Liver (tissue), 9 donors: ENCODE measurements around the gene RNF152. TPM values are rescaled to one million over a fixed set of nuclear protein-coding genes. Genes with fewer than 3 reads are reported as not detected.

Source experiments
- DNase-seq: peaks from one replicate; pipeline ENCODE4 v3.0.0-alpha.2; 2017; ENCODE audit warnings: low spot score
- H3K27ac ChIP-seq, 2 donors: one replicate each; pipeline ENCODE4 v1.7.0; 2013; ENCODE audit warnings: inconsistent platforms in 2 of 2, low read length in 2 of 2, control low read depth in 1 of 2, low read depth in 1 of 2, mild to moderate bottlenecking in 1 of 2
- H3K27me3 ChIP-seq, 4 donors: one replicate each; pipeline versions ENCODE4 v1.6.1 to v1.7.0; 2013; ENCODE audit warnings: low read length in 3 of 4, inconsistent platforms in 1 of 4, mild to moderate bottlenecking in 1 of 4, moderate library complexity in 1 of 4; ENCODE audit not compliant: control insufficient read depth in 4 of 4, insufficient read depth in 4 of 4
- H3K36me3 ChIP-seq, 4 donors: one replicate each; pipeline versions ENCODE4 v1.6.1 to v1.7.0; 2013; ENCODE audit warnings: low read length in 3 of 4, mild to moderate bottlenecking in 3 of 4, low read depth in 1 of 4, moderate library complexity in 1 of 4; ENCODE audit not compliant: control insufficient read depth in 4 of 4, insufficient read depth in 3 of 4
- H3K4me1 ChIP-seq, 4 donors: one replicate each; pipeline versions ENCODE4 v1.6.1 to v1.7.0; 2013; ENCODE audit warnings: low read length in 3 of 4, mild to moderate bottlenecking in 3 of 4, moderate library complexity in 1 of 4; ENCODE audit not compliant: control insufficient read depth in 4 of 4, insufficient read depth in 4 of 4
- H3K4me3 ChIP-seq, 3 donors: one replicate each; pipeline versions ENCODE4 v1.6.1 to v1.7.0; 2013; ENCODE audit warnings: low read length in 3 of 3, control low read depth in 1 of 3, low read depth in 1 of 3, mild to moderate bottlenecking in 1 of 3
- H3K9ac ChIP-seq, 2 donors: one replicate each; pipeline ENCODE4 v1.7.0; 2013; ENCODE audit warnings: low read length in 2 of 2, mild to moderate bottlenecking in 2 of 2, moderate library complexity in 2 of 2, control low read depth in 1 of 2, low read depth in 1 of 2
- H3K9me3 ChIP-seq, 4 donors: one replicate each; pipeline versions ENCODE4 v1.6.1 to v1.7.0; 2013; ENCODE audit warnings: low read length in 3 of 4; ENCODE audit not compliant: control insufficient read depth in 4 of 4
- ATF3 ChIP-seq: IDR thresholded peaks from 2 replicates; pipeline ENCODE4 v1.6.1; 2016; ENCODE audit warnings: antibody characterized with exemption
- CTCF ChIP-seq: fragments of 150-350 bp; IDR thresholded peaks from 2 replicates; pipeline ENCODE4 v1.5.1; 2017; ENCODE audit warnings: improper control_type of control experiment, low read depth, low read length; ENCODE audit not compliant: missing input control
- EGR1 ChIP-seq, 2 donors: IDR thresholded peaks; 2 replicates each; pipeline ENCODE4 v1.6.1; 2016 to 2018; ENCODE audit warnings: antibody characterized with exemption in 2 of 2, low read depth in 2 of 2
- FOXA2 ChIP-seq: IDR thresholded peaks from 2 replicates; pipeline ENCODE4 v1.6.1; 2016; ENCODE audit warnings: antibody characterized with exemption
- GABPA ChIP-seq, 2 donors: IDR thresholded peaks in 1 of 2; conservative IDR thresholded peaks in 1 of 2; 2 replicates each; pipeline ENCODE4 v1.6.1; 2016; ENCODE audit warnings: antibody characterized with exemption in 2 of 2, mild to moderate bottlenecking in 1 of 2, moderate library complexity in 1 of 2
- HNF4A ChIP-seq, 2 donors: conservative IDR thresholded peaks; 2 replicates each; pipeline ENCODE4 v1.6.1; 2016; ENCODE audit warnings: antibody characterized with exemption in 2 of 2, mild to moderate bottlenecking in 2 of 2
- HNF4G ChIP-seq: IDR thresholded peaks from 2 replicates; pipeline ENCODE4 v1.6.1; 2016; ENCODE audit warnings: antibody characterized with exemption
- JUND ChIP-seq, 2 donors: IDR thresholded peaks; 2 replicates each; pipeline ENCODE4 v1.6.1; 2016; ENCODE audit warnings: antibody characterized with exemption in 2 of 2
- MAX ChIP-seq: IDR thresholded peaks from 2 replicates; pipeline ENCODE4 v1.6.1; 2016; ENCODE audit warnings: antibody characterized with exemption
- NR2F2 ChIP-seq: IDR thresholded peaks from 2 replicates; pipeline ENCODE4 v1.6.1; 2016; ENCODE audit warnings: antibody characterized with exemption
- RAD21 ChIP-seq, 2 donors: IDR thresholded peaks; 2 replicates each; pipeline ENCODE4 v1.6.1; 2016; ENCODE audit warnings: antibody characterized with exemption in 2 of 2, mild to moderate bottlenecking in 2 of 2
- REST ChIP-seq: IDR thresholded peaks from 2 replicates; pipeline ENCODE4 v1.6.1; 2016; ENCODE audit warnings: antibody characterized with exemption, mild to moderate bottlenecking
- TAF1 ChIP-seq: conservative IDR thresholded peaks from 2 replicates; pipeline ENCODE4 v1.6.1; 2016; ENCODE audit warnings: antibody characterized with exemption, mild to moderate bottlenecking
- YY1 ChIP-seq: IDR thresholded peaks from 2 replicates; pipeline ENCODE4 v1.6.1; 2016; ENCODE audit warnings: antibody characterized with exemption, mild to moderate bottlenecking
- ZBTB33 ChIP-seq: IDR thresholded peaks from 2 replicates; pipeline ENCODE4 v1.6.1; 2016; ENCODE audit warnings: antibody characterized with exemption
- WGBS: extraction: QIAGEN DNeasy Blood & Tissue Kit; methylation state at CpG from one replicate; pipeline ENCODE4 v1.1.7; 2013; 5-methylcytosine and 5-hydroxymethylcytosine counted together
- polyA plus RNA-seq, 2 donors: library from polyadenylated mRNA; stranded (reverse) in 1 of 2; unstranded in 1 of 2; fragments of 200-250 nt in 1 of 2; fragments of >200 nt in 1 of 2; fragmentation: Nextera tagmentation in 1 of 2; extraction: Ambion mirVana in 1 of 2; gene quantifications; one replicate each; pipeline versions ENCODE4 v1.2.1 to v1.2.3, GENCODE V29; 2013 to 2015
- total RNA-seq, 2 donors: library from RNA; depleted of rRNA; stranded (reverse); fragments of >200 nt; gene quantifications; one replicate each; pipeline ENCODE4 v1.2.3, GENCODE V29; 2014
- donor health status: healthy.
- donor health status: healthy.
- donor health status: healthy.
- donor health status: healthy.
- donor health status: healthy.

Gene RNF152
- total and polyA plus RNA-seq, 4 donors = 6.8 to 115 (median 10.6) TPM

- H3K27ac ChIP-seq = peak overlapping the region; percentile 22 to 36
- TF ChIP-seq JUND (IDR thresholded peaks at IDR 0.05) = no peak
- TF ChIP-seq RAD21 (IDR thresholded peaks at IDR 0.05) = no peak
- no peak for TF ChIP-seq HNF4G
- no peak for TF ChIP-seq MAX
- TF ChIP-seq YY1 = no peak
- TF ChIP-seq ZBTB33 = no peak
- no peak for TF ChIP-seq ATF3
- no peak for TF ChIP-seq REST
- TF ChIP-seq HNF4A (conservative IDR thresholded peaks at IDR 0.05) = no peak
- TF ChIP-seq NR2F2 = no peak
- TF ChIP-seq TAF1 = no peak
- H3K9me3 ChIP-seq = no peaks in the 10 kb centered on the region
- 97% methylated on average over 1 of the region's 1 CpG for WGBS
- no peak overlapping the region for H3K4me3 ChIP-seq
- no peaks in the 10 kb centered on the region for H3K27me3 ChIP-seq
- DNase-seq = no peak
- peaks cover 3 to 35% (median 23%) of the 10 kb centered on the region in 4 donors for H3K4me1 ChIP-seq
- no peak overlapping the region for H3K9ac ChIP-seq
- H3K36me3 ChIP-seq = peaks cover 0 to 8% (median under 1%) of the 10 kb centered on the region in 4 donors
Observed at GRCh38 chr18:61896118-61896517, 3.3 kb upstream of the RNF152 start.

- peak overlapping the region; percentile 54 to 80 for H3K27ac ChIP-seq
- H3K36me3 ChIP-seq = peaks cover 0 to 20% (median 4%) of the 10 kb centered on the region in 4 donors
- no peaks in the 10 kb centered on the region for H3K9me3 ChIP-seq
- 27% methylated on average over 28 of the region's 28 CpGs for WGBS
- H3K4me1 ChIP-seq = peaks cover 0 to 29% (median 20%) of the 10 kb centered on the region in 4 donors
- H3K27me3 ChIP-seq = no peaks in the 10 kb centered on the region
- peak overlapping the region; percentile 30 to 98 (median 52) for H3K4me3 ChIP-seq
- H3K9ac ChIP-seq = peak overlapping the region; percentile 15 to 32
- no peak for DNase-seq
- TF ChIP-seq EGR1 (IDR thresholded peaks at IDR 0.05; ENCODE audit: low read depth in 2 of 2) (no peak), ZBTB33 (no peak), HNF4G (no peak), ATF3 (no peak), RAD21 (IDR thresholded peaks at IDR 0.05) (no peak), CTCF (no peak), FOXA2 (no peak), GABPA (IDR thresholded peaks at IDR 0.05 in 1 of 2, conservative IDR thresholded peaks at IDR 0.05 in 1 of 2) (no peak), TAF1 (no peak), REST (no peak), MAX (no peak)
Observed at GRCh38 chr18:61894751-61895524, 2.1 kb upstream of the RNF152 start.
